SK-N-SH (cell line): ENCODE results near the gene CD96.

Source experiments
- CTCF ChIP-seq: fragments of 200-600 bp; sonication (generic); IDR thresholded peaks from 2 replicates; pipeline ENCODE4 v1.6.1; 2017; ENCODE audit warnings: antibody characterized with exemption, mild to moderate bottlenecking, moderate library complexity
- GATA2 ChIP-seq: sonication (generic); formaldehyde crosslinking; IDR thresholded peaks from 2 replicates; pipeline ENCODE4 v1.5.0; 2020; ENCODE audit warnings: mild to moderate bottlenecking, missing genetic modification reagents
- IRF3 ChIP-seq: fragments of 150-350 bp; IDR thresholded peaks from 2 replicates; pipeline ENCODE4 v1.6.1; 2016; ENCODE audit warnings: mild to moderate bottlenecking, low read depth, low read length
- RAD21 ChIP-seq: IDR thresholded peaks from 2 replicates; pipeline ENCODE4 v1.6.1; 2012; ENCODE audit warnings: mild to moderate bottlenecking, low read length
- RCOR1 ChIP-seq: fragments of 150-350 bp; IDR thresholded peaks from 2 replicates; pipeline ENCODE4 v1.6.1; 2017; ENCODE audit warnings: antibody characterized with exemption, low read length
- REST ChIP-seq: IDR thresholded peaks from 2 replicates; pipeline ENCODE4 v1.6.1; 2012; ENCODE audit warnings: mild to moderate bottlenecking, low read depth, low read length, moderate library complexity
- YY1 ChIP-seq: IDR thresholded peaks from 2 replicates; pipeline ENCODE4 v1.4.0; 2012; ENCODE audit warnings: low read depth, mild to moderate bottlenecking

GRCh38 chr3:111677007-111677392 is 135.0 kb downstream of the CD96 start:
- no peak for TF ChIP-seq GATA2
- TF ChIP-seq CTCF = no peak
- TF ChIP-seq IRF3 = no peak
- no peak for TF ChIP-seq YY1
- TF ChIP-seq RCOR1 = no peak
- TF ChIP-seq REST = no peak
- TF ChIP-seq RAD21 = no peak
